RCC 7860 (cell line): Measurements from ENCODE around the gene TGFBR3.

Experiments used
- DNase-seq: peaks from one replicate; pipeline ENCODE4 v3.0.0-alpha.2; 2015; ENCODE audit warnings: low spot score
- FAIRE-seq: peaks from 2 replicates; lab custom pipeline; 2012; peaks lifted over from hg19 to GRCh38; lab: Jason Lieb, UNC

The TGFBR3 gene

GRCh38 chr1:91885716-91886506 is at the start of gene TGFBR3:
Gene TGFBR3 (minus strand): TSS chr1:91886151. CDS start chr1:91861531, 24,620 bp downstream.
- DNase-seq (peak; percentile 29), FAIRE-seq (no peak)

- no peak for FAIRE-seq
These were observed 43.3 kb upstream of the TGFBR3 start for GRCh38 chr1:91929250-91929649.

GRCh38 chr1:91928026-91928425 is 42.1 kb upstream of the TGFBR3 start:
- DNase-seq = no peak
- no peak for FAIRE-seq

More at GRCh38 chr1:91929250-91929649, 43.3 kb upstream of the TGFBR3 start:
- DNase-seq = no peak

- no peak for FAIRE-seq
- DNase-seq = no peak
These were observed 39.9 kb upstream of the TGFBR3 start for GRCh38 chr1:91925644-91926435.

- DNase-seq = no peak
- FAIRE-seq = no peak
These were observed 38.2 kb upstream of the TGFBR3 start for GRCh38 chr1:91924146-91924545.

- FAIRE-seq (no peak), DNase-seq (no peak)
These were observed 34.0 kb upstream of the TGFBR3 start for GRCh38 chr1:91919962-91920361.

GRCh38 chr1:91916811-91917460 is 31.0 kb upstream of the TGFBR3 start:
- DNase-seq = no peak
- FAIRE-seq = no peak

- FAIRE-seq (no peak), DNase-seq (no peak)
These were observed 30.1 kb upstream of the TGFBR3 start for GRCh38 chr1:91916046-91916445.

GRCh38 chr1:91913018-91913417 is 27.1 kb upstream of the TGFBR3 start:
- no peak for FAIRE-seq
- no peak for DNase-seq

- FAIRE-seq (no peak), DNase-seq (no peak)
These were observed 26.3 kb upstream of the TGFBR3 start for GRCh38 chr1:91912266-91912665.

- FAIRE-seq (no peak), DNase-seq (no peak)
These were observed 15.3 kb upstream of the TGFBR3 start for GRCh38 chr1:91901231-91901630.

GRCh38 chr1:91900562-91900961 is 14.6 kb upstream of the TGFBR3 start:
- DNase-seq (no peak), FAIRE-seq (no peak)

- FAIRE-seq = no peak
These were observed 11.1 kb upstream of the TGFBR3 start for GRCh38 chr1:91897016-91897415.

GRCh38 chr1:91895832-91896556 is 10.0 kb upstream of the TGFBR3 start:
- no peak for FAIRE-seq

More at GRCh38 chr1:91897016-91897415, 11.1 kb upstream of the TGFBR3 start:
- no peak for DNase-seq

GRCh38 chr1:91894036-91894761 is 8.2 kb upstream of the TGFBR3 start:
- FAIRE-seq = no peak
- no peak for DNase-seq

More at GRCh38 chr1:91895832-91896556, 10.0 kb upstream of the TGFBR3 start:
- no peak for DNase-seq

GRCh38 chr1:91891969-91892368 is 6.0 kb upstream of the TGFBR3 start:
- no peak for DNase-seq
- FAIRE-seq = no peak

- no peak for DNase-seq
- FAIRE-seq = no peak
These were observed 5.5 kb upstream of the TGFBR3 start for GRCh38 chr1:91891454-91891853.

- no peak for FAIRE-seq
- DNase-seq = no peak
These were observed 3.9 kb upstream of the TGFBR3 start for GRCh38 chr1:91889717-91890459.

GRCh38 chr1:91885213-91885715 is 687 bp downstream of the TGFBR3 start:
- no peak for FAIRE-seq
- no peak for DNase-seq
